K562 (cell line): Measurements from ENCODE around the gene ADM2. TPM values are rescaled to one million over a fixed set of nuclear protein-coding genes. Genes with fewer than 3 reads are reported as not detected.
A peak's percentile ranks its signal among the peaks of the same experiment; 100 is the strongest.
"Not testable (repeated sequence)": the region's sequence is repeated elsewhere in the genome, so short reads cannot be mapped to it uniquely, and the experiment has no call there.

Experiments used
- ATAC-seq: fragments of 200-7000 bp; cut with Tn5 transposase; 3 replicates; pipeline ENCODE4 v1.9.1; 2020; ENCODE audit warnings: moderate library complexity
- BruUV-seq: library from RNA; stranded (reverse); fragments of 400-500 nt; replicated peaks from 2 replicates; lab custom pipeline; 2021; lab: Mats Ljungman, UMichigan
- CTCF ChIA-PET: fragments of 300-600 bp; formaldehyde crosslinking; extraction: SDS; loops from one replicate; lab custom pipeline; 2021; ENCODE audit warnings: low intra/inter-chr PET ratio; lab: Yijun Ruan, JAX
- POLR2A ChIA-PET: fragments of 300-600, 350-650 bp; sonication (Branson Sonifier 250); formaldehyde crosslinking; extraction: SDS; loops from one replicate; lab custom pipeline; 2021; ENCODE audit warnings: antibody characterized with exemption, inconsistent platforms; lab: Yijun Ruan, JAX
- DNase-seq, 4 experiments: peaks; one replicate each; pipeline versions ENCODE4 v3.0.0 to v3.0.0-alpha.2; 2011 to 2018; ENCODE audit warnings: low spot score in 3 of 4, mixed read lengths in 3 of 4; ENCODE audit errors: extremely low read depth in 1 of 4
- FAIRE-seq: peaks from 2 replicates; lab custom pipeline; 2011; peaks lifted over from hg19 to GRCh38; lab: Jason Lieb, UNC
- H2AFZ ChIP-seq: 2 replicates; pipeline ENCODE4 v1.6.0; 2011; ENCODE audit warnings: low read depth, low read length, control low read depth, inconsistent platforms
- H3K27ac ChIP-seq: fragments of 200-600 bp; 3 replicates; pipeline ENCODE4 v1.8.0; 2011; ENCODE audit warnings: low read depth, mild to moderate bottlenecking, control low read depth, inconsistent platforms, low read length, moderate library complexity, mixed read lengths; ENCODE audit errors: extremely low read depth
- H3K27me3 ChIP-seq, 2 experiments: fragments of 300-600 bp in 1 of 2; 2 replicates in 1 of 2; 3 replicates in 1 of 2; pipeline versions ENCODE4 v1.6.0 to v1.8.0; 2011; ENCODE audit warnings: inconsistent platforms in 2 of 2, low read length in 2 of 2, mild to moderate bottlenecking in 1 of 2, mixed read lengths in 1 of 2, moderate library complexity in 1 of 2; ENCODE audit not compliant: control insufficient read depth in 2 of 2, insufficient read depth in 2 of 2
- H3K36me3 ChIP-seq: fragments of 300-600 bp; 3 replicates; pipeline ENCODE4 v1.8.0; 2011; ENCODE audit warnings: mild to moderate bottlenecking, low read length, inconsistent platforms; ENCODE audit not compliant: control insufficient read depth, insufficient read depth
- H3K4me1 ChIP-seq, 2 experiments: fragments of 200-600 bp in 1 of 2; replicated peaks in 1 of 2; 2 replicates in 1 of 2; 3 replicates in 1 of 2; pipeline versions ENCODE4 v1.5.1 to v1.8.0; 2011; ENCODE audit warnings: inconsistent platforms in 2 of 2, low read length in 2 of 2, mild to moderate bottlenecking in 1 of 2, mixed read lengths in 1 of 2, moderate library complexity in 1 of 2; ENCODE audit not compliant: control insufficient read depth in 2 of 2, insufficient read depth in 2 of 2
- H3K4me2 ChIP-seq: 2 replicates; pipeline ENCODE4 v1.6.1; 2011; ENCODE audit warnings: low read length, control low read depth, inconsistent platforms, mixed read lengths; ENCODE audit not compliant: insufficient read depth
- H3K4me3 ChIP-seq: fragments of 200-600 bp; sonication (generic), shearing (Covaris generic); 2 replicates; pipeline ENCODE4 v1.5.1; 2016; ENCODE audit warnings: control low read depth, inconsistent platforms
- H3K79me2 ChIP-seq: fragments of 200-600 bp; 3 replicates; pipeline ENCODE4 v1.8.0; 2011; ENCODE audit warnings: low read length, inconsistent platforms; ENCODE audit not compliant: control insufficient read depth, insufficient read depth
- H3K9ac ChIP-seq, 2 experiments: 2 replicates each; pipeline versions ENCODE4 v1.6.0 to v1.6.1; 2011; ENCODE audit warnings: low read depth in 2 of 2, low read length in 2 of 2, control low read depth in 1 of 2, inconsistent platforms in 1 of 2, mild to moderate bottlenecking in 1 of 2, mixed read lengths in 1 of 2; ENCODE audit not compliant: insufficient read depth in 1 of 2
- H3K9me1 ChIP-seq: one replicate; pipeline ENCODE4 v1.6.0; 2011; ENCODE audit warnings: inconsistent platforms, mild to moderate bottlenecking, low read length, moderate library complexity; ENCODE audit not compliant: control insufficient read depth, insufficient read depth
- H3K9me3 ChIP-seq: replicated peaks from 2 replicates; pipeline ENCODE4 v1.5.1; 2011; ENCODE audit warnings: low read depth, low read length, inconsistent platforms; ENCODE audit not compliant: control insufficient read depth, insufficient read depth
- H4K20me1 ChIP-seq: replicated peaks from 2 replicates; pipeline ENCODE4 v1.6.1; 2011; ENCODE audit warnings: low read length, inconsistent platforms, mixed read lengths; ENCODE audit not compliant: control insufficient read depth, insufficient read depth
- PML ChIP-seq: IDR thresholded peaks from 2 replicates; pipeline ENCODE4 v1.6.1; 2012; ENCODE audit warnings: low read length, inconsistent platforms
- RBFOX2 ChIP-seq: fragments of 200-400 bp; formaldehyde crosslinking; IDR thresholded peaks from 2 replicates; pipeline ENCODE4 v1.6.1; 2017; ENCODE audit warnings: low read depth, mild to moderate bottlenecking, low read length, moderate library complexity
- ZNF121 ChIP-seq: sonication (generic); formaldehyde crosslinking; conservative IDR thresholded peaks from 2 replicates; pipeline ENCODE4 v1.8.0; 2022; ENCODE audit warnings: missing genetic modification reagents
- ZNF717 ChIP-seq: fragments of 250-450 bp; sonication (Bioruptor Pico); IDR thresholded peaks from 2 replicates; pipeline ENCODE4 v1.5.0; 2021
- WGBS: fragments of 100-300 bp; shearing (Covaris generic); methylation state at CpG from one replicate; pipeline ENCODE4 v1.1.6; 2016; ENCODE audit warnings: low coverage, mixed read lengths; ENCODE audit not compliant: insufficient coverage; ENCODE audit errors: missing lambda C conversion rate; 5-methylcytosine and 5-hydroxymethylcytosine counted together
- in situ Hi-C: fragments of 300-500 bp; cut with MboI; formaldehyde crosslinking; loops from 4 replicates; pipeline ENCODE4 v1.15.0; 2018; ENCODE audit warnings: inconsistent platforms, mixed read lengths
- intact Hi-C: fragments of 100-400 bp; cut with micrococcal nuclease; formaldehyde crosslinking; loops from 2 replicates; pipeline ENCODE4 v1.14.2; 2022
- polyA plus RNA-seq, 8 experiments: library from polyadenylated mRNA; depleted of rRNA in 4 of 8; stranded (reverse) in 5 of 8; unstranded in 3 of 8; fragments of >200 nt; fragmentation: Nextera tagmentation in 2 of 8; fragmentation: Illumina TruSeq in 1 of 8; extraction: Ambion mirVana in 2 of 8; extraction: Trizol in 1 of 8; gene quantifications; 2 replicates each; pipeline versions ENCODE4 v1.2.1 to v1.2.3, GENCODE V29; 2011 to 2014; ENCODE audit warnings: inconsistent platforms in 1 of 8, missing spikeins in 1 of 8
- total RNA-seq, 7 experiments: library from RNA; depleted of rRNA in 6 of 7; stranded (reverse); fragments of >200 nt in 6 of 7; fragmentation: Illumina TruSeq in 2 of 7; extraction: Trizol in 2 of 7; gene quantifications; 2 replicates each; pipeline versions ENCODE4 v1.2.1 to v1.2.3, GENCODE V29; 2011 to 2021; ENCODE audit warnings: low replicate concordance in 1 of 7

Gene ADM2
- total and polyA plus RNA-seq, 9 of the 15 experiments (the other 6 are each of a cell fraction or from before 2014, with no cell fraction given): 0.11 to 5.1 (median 0.38) TPM

GRCh38 chr22:50520184-50520583 is 38.8 kb downstream of the ADM2 start:
- H3K9me3 ChIP-seq, H3K4me2 ChIP-seq, H3K27ac ChIP-seq, POLR2A ChIA-PET, FAIRE-seq, intact Hi-C loops, ATAC-seq, H3K9ac ChIP-seq, BruUV-seq, H2AFZ ChIP-seq, DNase-seq, H3K4me3 ChIP-seq, CTCF ChIA-PET, H3K27me3 ChIP-seq, H3K9me1 ChIP-seq: not testable (repeated sequence)
- in situ Hi-C loops: loop anchor here (5.0 kb wide), 1 partner anchor 47 kb away; no protein-coding TSS in a partner anchor
- peaks cover 12% of the 10 kb centered on the region; the same call in 1 of the 2 replicates for H4K20me1 ChIP-seq
- whole genome bisulfite sequencing: 97% methylated on average over 6 of the region's 8 CpGs
- peaks cover 80% of the 10 kb centered on the region; the same call in 1 of the 3 replicates for H3K36me3 ChIP-seq
- H3K4me1 ChIP-seq: peaks cover 0 to 25% of the 10 kb centered on the region in 2 experiments; a peak in 3 of 5 replicates
- H3K79me2 ChIP-seq: peaks cover 26% of the 10 kb centered on the region
- peak; percentile 77 for TF ChIP-seq ZNF121 (CRISPR knock-in tag)

GRCh38 chr22:50520826-50521453 is 39.6 kb downstream of the ADM2 start:
- Histone ChIP-seq H3K36me3 (peaks cover 77% of the 10 kb centered on the region; the same call in 1 of the 3 replicates), H3K4me1 (peaks cover 0 to 33% of the 10 kb centered on the region in 2 experiments; a peak in 3 of 5 replicates), H2AFZ (no peak overlapping the region), H3K4me2 (no peak overlapping the region), H3K9ac (no peak overlapping the region), H3K27ac (no peak overlapping the region), H4K20me1 (peaks cover 12% of the 10 kb centered on the region; the same call in 1 of the 2 replicates), H3K9me3 (no peaks in the 10 kb centered on the region), H3K4me3 (no peak overlapping the region), H3K27me3 (no peaks in the 10 kb centered on the region), H3K9me1 (no peaks in the 10 kb centered on the region), H3K79me2 (peaks cover 25% of the 10 kb centered on the region)
- intact Hi-C loops: no loop called here
- CTCF ChIA-PET: no interaction called here
- ATAC-seq (no peak), FAIRE-seq (no peak), DNase-seq (no peak)
- in situ Hi-C loops: loop anchor here (5.0 kb wide), 1 partner anchor 46 kb away; no protein-coding TSS in a partner anchor
- no TSS peak for BruUV-seq
- TF ChIP-seq RBFOX2 (peak; percentile 8; the same call in 1 of the 2 replicates), PML (no peak), ZNF717 (CRISPR knock-in tag) (no peak)
- POLR2A ChIA-PET: interaction anchor here (0.8 to 5.3 kb wide), 2 partner anchors 11 to 49 kb away, joined by 3 to 65 read pairs; partner anchors contain the start of genes LMF2 and NCAPH2
- WGBS: 93% methylated on average over 3 of the region's 13 CpGs
